DOHH2 (cell line): ENCODE results near the gene CRAMP1.

Experiments
- H3F3A ChIP-seq: fragments of 200-600 bp; sonication (generic), shearing (Covaris generic); 2 replicates; pipeline ENCODE4 v1.6.0; 2016; ENCODE audit warnings: antibody characterized with exemption, mild to moderate bottlenecking; ENCODE audit not compliant: control insufficient read depth, insufficient read depth
- H3K27ac ChIP-seq: fragments of 200-600 bp; sonication (generic); 2 replicates; pipeline ENCODE4 v1.5.1; 2014; ENCODE audit warnings: low read depth, mild to moderate bottlenecking, low read length, moderate library complexity
- H3K27me3 ChIP-seq: fragments of 200-600 bp; sonication (generic); 2 replicates; pipeline ENCODE4 v1.6.1; 2014; ENCODE audit warnings: mild to moderate bottlenecking, low read length, mixed read lengths; ENCODE audit not compliant: control insufficient read depth
- H3K36me3 ChIP-seq: fragments of 200-600 bp; sonication (generic); 2 replicates; pipeline ENCODE4 v1.6.1; 2014; ENCODE audit warnings: mild to moderate bottlenecking, low read length, moderate library complexity, mixed read lengths; ENCODE audit not compliant: control insufficient read depth
- H3K4me1 ChIP-seq: fragments of 200-600 bp; sonication (generic); 2 replicates; pipeline ENCODE4 v1.6.1; 2014; ENCODE audit warnings: mild to moderate bottlenecking, low read length, mixed read lengths; ENCODE audit not compliant: control insufficient read depth
- H3K4me2 ChIP-seq: fragments of 200-600 bp; sonication (generic); 2 replicates; pipeline ENCODE4 v1.6.0; 2014; ENCODE audit warnings: mild to moderate bottlenecking, low read length, moderate library complexity
- H3K4me3 ChIP-seq: fragments of 200-600 bp; sonication (generic); 2 replicates; pipeline ENCODE4 v1.5.1; 2014; ENCODE audit warnings: mild to moderate bottlenecking, low read length, mixed read lengths
- H3K79me2 ChIP-seq: fragments of 200-600 bp; sonication (generic); 2 replicates; pipeline ENCODE4 v1.6.1; 2014; ENCODE audit warnings: mild to moderate bottlenecking, low read length, mixed read lengths; ENCODE audit not compliant: control insufficient read depth
- H3K9me2 ChIP-seq: fragments of 200-600 bp; sonication (generic); replicated peaks from 2 replicates; pipeline ENCODE4 v1.6.1; 2014; ENCODE audit warnings: mild to moderate bottlenecking, low read length, mixed read lengths; ENCODE audit not compliant: control insufficient read depth
- H3K9me3 ChIP-seq: fragments of 200-600 bp; sonication (generic); 2 replicates; pipeline ENCODE4 v1.6.1; 2014; ENCODE audit warnings: antibody characterized with exemption, low read length, mixed read lengths; ENCODE audit not compliant: control insufficient read depth, insufficient read depth
- H4K20me1 ChIP-seq: fragments of 200-600 bp; sonication (generic); 2 replicates; pipeline ENCODE4 v1.6.0; 2014; ENCODE audit warnings: low read depth, mild to moderate bottlenecking, antibody characterized with exemption, low read length, moderate library complexity; ENCODE audit not compliant: control insufficient read depth, insufficient read depth
- CTCF ChIP-seq: fragments of 200-600 bp; sonication (generic); IDR thresholded peaks from one replicate; pipeline ENCODE4 v1.5.1; 2014; ENCODE audit warnings: antibody characterized with exemption, mild to moderate bottlenecking, low read depth, low read length; ENCODE audit not compliant: poor library complexity, severe bottlenecking
- EZH2phosphoT487 ChIP-seq: fragments of 200-600 bp; sonication (generic); IDR thresholded peaks from 2 replicates; pipeline ENCODE4 v1.6.1; 2017; ENCODE audit warnings: borderline replicate concordance, mild to moderate bottlenecking, antibody characterized with exemption, low read length, moderate library complexity, mixed read lengths

CRAMP1 gene

DNA sequence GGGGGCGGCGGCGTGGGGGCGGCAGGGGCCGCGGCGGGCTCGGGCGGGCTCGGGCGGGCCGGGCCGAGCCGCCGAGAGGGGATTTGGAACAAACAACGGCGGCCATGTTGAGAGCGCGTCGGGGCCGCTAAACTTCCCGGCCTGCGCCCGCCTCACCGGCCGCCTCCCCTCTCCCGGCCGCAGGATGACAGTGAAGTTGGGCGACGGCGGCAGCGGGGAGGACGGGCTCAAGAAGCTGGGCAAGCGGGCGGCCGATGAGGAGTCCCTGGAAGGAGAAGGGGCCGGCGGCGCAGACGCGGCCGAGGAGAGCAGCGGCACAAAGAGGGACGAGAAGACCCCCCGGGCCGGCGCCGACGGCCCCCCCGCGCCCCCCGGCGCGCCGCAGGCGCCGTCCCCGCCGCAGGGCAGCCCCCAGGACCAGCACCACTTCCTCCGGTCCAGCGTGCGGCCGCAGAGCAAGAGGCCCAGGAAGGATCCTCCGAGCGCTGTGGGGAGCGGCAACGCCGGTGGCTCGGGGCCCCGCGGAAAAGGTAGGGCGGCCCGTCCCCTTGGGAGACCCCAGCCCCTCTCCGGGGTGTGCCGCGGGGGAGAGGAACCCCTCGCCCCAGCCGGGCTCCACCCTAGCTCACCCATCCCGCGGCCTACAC is 2.4 kb downstream of the CRAMP1 start:
- no peak for TF ChIP-seq EZH2phosphoT487
- TF ChIP-seq CTCF = no peak
- peak overlapping the region; percentile 80 for H3K4me3 ChIP-seq
- H3F3A ChIP-seq = peaks cover 11% of the 10 kb centered on the region
- H3K4me1 ChIP-seq = peaks cover 29% of the 10 kb centered on the region
- peaks cover 68% of the 10 kb centered on the region for H3K79me2 ChIP-seq
- H4K20me1 ChIP-seq = no peaks in the 10 kb centered on the region
- H3K4me2 ChIP-seq = peak overlapping the region; percentile 70
- H3K9me2 ChIP-seq = no peaks in the 10 kb centered on the region
- peak overlapping the region; percentile 42 for H3K27ac ChIP-seq
- H3K36me3 ChIP-seq = peaks cover 41% of the 10 kb centered on the region
- H3K9me3 ChIP-seq = no peaks in the 10 kb centered on the region
- no peaks in the 10 kb centered on the region for H3K27me3 ChIP-seq

DNA sequence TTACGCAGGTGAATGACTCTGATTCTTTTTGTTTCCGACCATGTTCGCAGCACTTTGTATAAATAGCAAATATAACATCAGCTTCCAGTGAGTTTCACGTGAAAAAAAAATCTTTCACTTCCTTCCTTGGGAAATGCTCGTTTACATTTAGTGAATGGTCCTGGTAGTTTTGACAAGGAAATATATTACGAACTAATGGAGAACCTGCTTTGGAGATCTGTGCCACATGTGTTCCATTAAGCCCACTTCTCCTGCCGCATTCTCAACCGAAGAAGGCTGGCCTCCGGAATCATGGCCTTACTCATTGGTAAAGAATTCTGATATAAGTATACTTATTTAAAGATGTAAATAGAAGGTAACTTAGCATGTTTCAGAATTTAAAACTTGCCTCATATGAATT is 3.6 kb downstream of the CRAMP1 start:
- Histone ChIP-seq H4K20me1 (no peaks in the 10 kb centered on the region), H3F3A (peaks cover 10% of the 10 kb centered on the region), H3K4me2 (peak overlapping the region; percentile 70), H3K9me3 (no peaks in the 10 kb centered on the region), H3K36me3 (peaks cover 53% of the 10 kb centered on the region), H3K27me3 (no peaks in the 10 kb centered on the region), H3K9me2 (no peaks in the 10 kb centered on the region), H3K27ac (peak overlapping the region; percentile 42), H3K4me1 (peaks cover 22% of the 10 kb centered on the region), H3K4me3 (peak overlapping the region; percentile 80), H3K79me2 (peaks cover 80% of the 10 kb centered on the region)
- no peak for TF ChIP-seq EZH2phosphoT487
- TF ChIP-seq CTCF = no peak

DNA sequence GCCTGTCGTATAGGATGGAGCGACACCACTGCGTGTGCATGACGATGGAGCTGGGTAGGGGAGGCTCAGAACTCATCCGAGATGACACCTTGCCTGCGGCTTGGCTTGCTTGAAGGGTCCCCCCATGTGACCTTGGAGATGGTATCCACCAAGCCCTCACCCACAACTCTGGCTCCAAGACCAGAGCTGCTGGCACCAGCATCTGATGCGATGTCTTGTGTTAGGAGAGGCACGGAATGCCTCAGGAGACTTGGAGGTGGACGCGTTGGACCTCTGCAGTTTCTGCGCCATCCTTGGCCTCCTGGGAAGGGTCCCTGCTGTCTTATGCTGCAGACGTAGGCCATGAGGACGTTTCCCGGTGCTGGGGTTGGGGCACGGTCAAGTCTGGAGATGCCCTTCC is 7.8 kb downstream of the CRAMP1 start:
- no peaks in the 10 kb centered on the region for H3K27me3 ChIP-seq
- no peaks in the 10 kb centered on the region for H3K9me3 ChIP-seq
- peaks cover 12% of the 10 kb centered on the region for H3K4me1 ChIP-seq
- no peaks in the 10 kb centered on the region for H3K9me2 ChIP-seq
- no peaks in the 10 kb centered on the region for H4K20me1 ChIP-seq
- no peak overlapping the region for H3K4me3 ChIP-seq
- no peak for TF ChIP-seq EZH2phosphoT487
- TF ChIP-seq CTCF = no peak
- H3K36me3 ChIP-seq = peaks cover 84% of the 10 kb centered on the region
- H3F3A ChIP-seq = no peaks in the 10 kb centered on the region
- peaks cover 99% of the 10 kb centered on the region for H3K79me2 ChIP-seq
- H3K4me2 ChIP-seq = no peak overlapping the region
- H3K27ac ChIP-seq = no peak overlapping the region
